Measurements from ENCODE around the gene LGR4. TPM values are rescaled to one million over a fixed set of nuclear protein-coding genes. Genes with fewer than 3 reads are reported as not detected.

Gene LGR4
- total RNA-seq, 1 experiment from 2014 or later, result 99.2 TPM

DNA sequence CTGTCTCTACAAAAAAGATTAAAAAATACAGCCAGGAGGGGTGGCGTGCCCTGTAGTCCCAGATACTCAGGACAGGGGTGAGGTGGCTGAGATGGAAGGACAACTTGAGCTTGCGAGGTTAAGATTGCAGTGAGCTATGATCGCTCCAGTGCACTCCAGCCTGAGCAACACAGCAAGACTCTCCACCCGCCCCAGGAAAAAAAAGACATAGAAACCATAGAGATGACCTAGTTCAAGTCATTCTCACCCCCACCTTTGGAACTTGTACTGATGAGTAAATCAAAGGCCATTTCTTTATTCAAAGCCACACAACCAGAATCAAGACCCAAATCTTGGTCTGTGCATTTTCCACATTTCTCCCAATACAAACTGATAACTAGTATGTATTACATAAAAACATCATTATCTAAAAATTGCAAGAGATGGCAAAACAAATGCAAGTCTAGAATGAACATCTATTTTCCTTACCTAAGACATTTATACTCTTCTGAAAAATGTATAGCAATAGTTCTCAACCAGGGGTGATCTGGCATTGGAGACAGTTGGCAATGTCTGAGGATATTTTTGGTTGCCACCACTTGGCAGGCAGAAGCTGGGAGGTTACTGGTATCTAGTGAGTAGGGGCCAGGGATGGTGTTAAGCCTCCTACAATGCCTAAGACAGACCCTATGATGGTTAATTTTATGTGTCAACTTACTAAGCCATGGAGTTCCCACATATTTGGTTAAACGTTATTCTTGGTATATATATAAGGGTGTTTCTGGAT lies 34.6 kb downstream of the LGR4 start:
- DNase-seq, result no peak
- Histone ChIP-seq H3K79me2 (ENCODE audit: insufficient read depth, low read length) (peaks cover 17% of the 10 kb centered on the region; the same call in 1 of the 2 replicates), H2BK20ac (ENCODE audit: low read depth, low read length, poor library complexity, severe bottlenecking) (no peak overlapping the region)

More for the DNA sequence above, 34.6 kb downstream of the LGR4 start:
- Histone ChIP-seq H3K9me3 (ENCODE audit: control insufficient read depth, low read depth, low read length) (no peaks in the 10 kb centered on the region), H3K23me2 (ENCODE audit: insufficient read length, low read depth, low read length, poor library complexity, severe bottlenecking) (no peaks in the 10 kb centered on the region), H4K5ac (ENCODE audit: insufficient read length, low read depth, low read length) (no peak overlapping the region), H3T11ph (ENCODE audit: low read length) (no peak overlapping the region), H3K56ac (ENCODE audit: insufficient read length, low read depth, low read length) (no peak overlapping the region), H3K79me1 (ENCODE audit: insufficient read depth, low read depth, low read length, poor library complexity, severe bottlenecking) (peaks cover 8% of the 10 kb centered on the region), H4K91ac (ENCODE audit: insufficient read length, low read depth, low read length) (no peak overlapping the region), H3K27me3 (ENCODE audit: insufficient read depth, low read length) (no peaks in the 10 kb centered on the region), H3K4ac (ENCODE audit: low read depth, low read length) (no peak overlapping the region), H3K27ac (ENCODE audit: insufficient read length, low read depth, low read length) (no peak overlapping the region), H2BK12ac (ENCODE audit: insufficient read length, low read depth, low read length) (no peak overlapping the region), H3K18ac (ENCODE audit: insufficient read length, low read depth, low read length) (no peak overlapping the region), H2AFZ (ENCODE audit: low read length) (no peak overlapping the region), H3K4me2 (ENCODE audit: insufficient read depth, insufficient read length, low read length) (no peak overlapping the region), H4K8ac (replicated peaks; ENCODE audit: insufficient read length, low read depth, low read length) (no peak overlapping the region), H2AK5ac (ENCODE audit: insufficient read length, low read length) (no peak overlapping the region), H3K14ac (ENCODE audit: insufficient read depth, low read length) (no peak overlapping the region), H2BK15ac (ENCODE audit: low read depth, low read length) (no peak overlapping the region), H2BK120ac (ENCODE audit: low read depth, low read length, poor library complexity, severe bottlenecking) (no peak overlapping the region), H3K4me1 (ENCODE audit: insufficient read depth, low read length) (peaks cover 16% of the 10 kb centered on the region), H3K9ac (ENCODE audit: extremely low read depth, insufficient read length, low read length) (no peak overlapping the region), H3K23ac (ENCODE audit: insufficient read length, low read depth, low read length) (no peak overlapping the region), H2BK5ac (ENCODE audit: insufficient read length, low read length) (no peak overlapping the region), H4K20me1 (ENCODE audit: control insufficient read depth, insufficient read depth, insufficient read length) (no peaks in the 10 kb centered on the region)
- H3K36me3 Mint-ChIP-seq (ENCODE audit: insufficient read depth in 1 of 3, low read depth in 3 of 3), result peaks cover 0 to 32% (median 2%) of the 10 kb centered on the region in 3 experiments; a peak in 3 of 7 replicates
- TF ChIP-seq, protein P1, sequence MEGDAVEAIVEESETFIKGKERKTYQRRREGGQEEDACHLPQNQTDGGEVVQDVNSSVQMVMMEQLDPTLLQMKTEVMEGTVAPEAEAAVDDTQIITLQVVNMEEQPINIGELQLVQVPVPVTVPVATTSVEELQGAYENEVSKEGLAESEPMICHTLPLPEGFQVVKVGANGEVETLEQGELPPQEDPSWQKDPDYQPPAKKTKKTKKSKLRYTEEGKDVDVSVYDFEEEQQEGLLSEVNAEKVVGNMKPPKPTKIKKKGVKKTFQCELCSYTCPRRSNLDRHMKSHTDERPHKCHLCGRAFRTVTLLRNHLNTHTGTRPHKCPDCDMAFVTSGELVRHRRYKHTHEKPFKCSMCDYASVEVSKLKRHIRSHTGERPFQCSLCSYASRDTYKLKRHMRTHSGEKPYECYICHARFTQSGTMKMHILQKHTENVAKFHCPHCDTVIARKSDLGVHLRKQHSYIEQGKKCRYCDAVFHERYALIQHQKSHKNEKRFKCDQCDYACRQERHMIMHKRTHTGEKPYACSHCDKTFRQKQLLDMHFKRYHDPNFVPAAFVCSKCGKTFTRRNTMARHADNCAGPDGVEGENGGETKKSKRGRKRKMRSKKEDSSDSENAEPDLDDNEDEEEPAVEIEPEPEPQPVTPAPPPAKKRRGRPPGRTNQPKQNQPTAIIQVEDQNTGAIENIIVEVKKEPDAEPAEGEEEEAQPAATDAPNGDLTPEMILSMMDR (conservative IDR thresholded peaks at IDR 0.05), result no peak
- no CpG with 5 or more reads among the region's 5 CpGs for WGBS (ENCODE audit: extremely low coverage, insufficient read length, low lambda C conversion rate)
- H3K27me3 Mint-ChIP-seq (ENCODE audit: low read depth), result no peaks in the 10 kb centered on the region
- H3K27ac Mint-ChIP-seq, result peak overlapping the region in 2 of 3 experiments; percentile 52 to 56; a peak in 3 of 7 replicates
- peaks cover 73 to 74% of the 10 kb centered on the region in 2 experiments for H3K4me1 Mint-ChIP-seq
- no peak overlapping the region; a peak in 1 of 5 replicates for H3K4me3 Mint-ChIP-seq
- H3K9me3 Mint-ChIP-seq, result no peaks in the 10 kb centered on the region

Measured in H9 (cell line).